ENCODE measurements around the gene WDR41. TPM values are rescaled to one million over a fixed set of nuclear protein-coding genes. Genes with fewer than 3 reads are reported as not detected.
"Not testable (repeated sequence)": the region's sequence is repeated elsewhere in the genome, so short reads cannot be mapped to it uniquely, and the experiment has no call there.

WDR41 gene
- 10 to 100 TPM in 2 of 4 donors, 1 to 10 TPM in 2; 7.2 to 26.5 (median 10.7) TPM for polyA plus RNA-seq
- long read RNA-seq, donor 1, partial matches to known transcripts = 22 of 27 reads
- long read RNA-seq, donor 1, other reads (novel, unspliced or antisense) = 0 of 27 reads
- long read RNA-seq, donor 2, partial matches to known transcripts = 0 of 2 reads
- long read RNA-seq, donor 2, other reads (novel, unspliced or antisense) = 0 of 2 reads
- long read RNA-seq, donor 3, transcript WDR41-201 (13 exons, 3,958 nt) = major isoform, 6 of 6 reads
- long read RNA-seq, donor 3, partial matches to known transcripts = 0 of 6 reads
- long read RNA-seq, donor 3, other reads (novel, unspliced or antisense) = 0 of 6 reads
- long read RNA-seq, donor 4 = 0 reads
- long read RNA-seq, donor 5 = 0 reads
- long read RNA-seq, donor 6, partial matches to known transcripts = 0 of 4 reads
- long read RNA-seq, donor 6, other reads (novel, unspliced or antisense) = 0 of 4 reads
- long read RNA-seq, donor 7, transcript WDR41-201 (13 exons, 3,958 nt) = major isoform, 12 of 20 reads
- long read RNA-seq, donor 7, partial matches to known transcripts = 6 of 20 reads
- long read RNA-seq, donor 7, other reads (novel, unspliced or antisense) = 0 of 20 reads
- long read RNA-seq, donor 8, partial matches to known transcripts = 0 of 3 reads
- long read RNA-seq, donor 8, other reads (novel, unspliced or antisense) = 0 of 3 reads
- long read RNA-seq, donor 9, partial matches to known transcripts = 0 of 1 reads
- long read RNA-seq, donor 9, other reads (novel, unspliced or antisense) = 0 of 1 reads
- long read RNA-seq, donor 10, transcript WDR41-201 (13 exons, 3,958 nt) = major isoform, 10 of 11 reads
- long read RNA-seq, donor 10, partial matches to known transcripts = 0 of 11 reads
- long read RNA-seq, donor 10, other reads (novel, unspliced or antisense) = 0 of 11 reads

- Histone ChIP-seq H3K4me3 (ENCODE audit: low read depth in 1 of 3, low read length in 3 of 3) (peak within 1 kb of the TSS; percentile 64 to 93 (median 82)), H3K36me3 (ENCODE audit: control insufficient read depth in 3 of 3, insufficient read depth in 2 of 3, low read depth in 1 of 3, low read length in 3 of 3) (no peaks in the 10 kb centered on the region), H3K27ac (ENCODE audit: low read depth in 1 of 3, low read length in 2 of 3) (peak within 1 kb of the TSS; percentile 85 to 97 (median 91)), H3K4me1 (ENCODE audit: control insufficient read depth in 3 of 3, insufficient read depth in 2 of 3, low read depth in 1 of 3, low read length in 2 of 3) (no peaks in the 10 kb centered on the region), H3K9me3 (ENCODE audit: control insufficient read depth in 2 of 2, insufficient read depth in 1 of 2, low read depth in 1 of 2, low read length in 1 of 2) (no peaks in the 10 kb centered on the region), H3K27me3 (ENCODE audit: control insufficient read depth in 3 of 3, insufficient read depth in 3 of 3, low read length in 3 of 3) (no peaks in the 10 kb centered on the region)
- 0 to 1% (median 0%) methylated on average over 80 to 90 of the region's 90 CpGs for WGBS, 3 donors
- no peak for FAIRE-seq
- DNase-seq = peak; percentile 84 to 98
Observed at GRCh38 chr5:77491783-77492652, at the start of gene WDR41. Gene WDR41, minus strand, starts transcription at chr5:77492316. Its CDS starts 96 bp downstream, at chr5:77492220.

- Histone ChIP-seq H3K27me3 (ENCODE audit: control insufficient read depth in 3 of 3, insufficient read depth in 3 of 3, low read length in 3 of 3) (peaks cover 0 to 1% (median 0%) of the 10 kb centered on the region in 3 donors), H3K9me3 (ENCODE audit: control insufficient read depth in 2 of 2, insufficient read depth in 1 of 2, low read depth in 1 of 2, low read length in 1 of 2) (no peaks in the 10 kb centered on the region), H3K4me3 (ENCODE audit: low read depth in 1 of 3, low read length in 3 of 3) (no peak overlapping the region), H3K27ac (ENCODE audit: low read depth in 1 of 3, low read length in 2 of 3) (no peak overlapping the region), H3K36me3 (ENCODE audit: control insufficient read depth in 3 of 3, insufficient read depth in 2 of 3, low read depth in 1 of 3, low read length in 3 of 3) (no peaks in the 10 kb centered on the region), H3K4me1 (ENCODE audit: control insufficient read depth in 3 of 3, insufficient read depth in 2 of 3, low read depth in 1 of 3, low read length in 2 of 3) (no peaks in the 10 kb centered on the region)
- 62 to 68% (median 66%) methylated on average over 3 of the region's 3 CpGs for WGBS, 3 donors
- FAIRE-seq (no peak), DNase-seq (no peak)
Observed at GRCh38 chr5:77531297-77531696, 39.2 kb upstream of the WDR41 start.

GRCh38 chr5:77518304-77518703 lies 26.2 kb upstream of the WDR41 start:
- no peak for FAIRE-seq
- Histone ChIP-seq H3K27ac (ENCODE audit: low read depth in 1 of 3, low read length in 2 of 3) (no peak overlapping the region), H3K9me3 (ENCODE audit: control insufficient read depth in 2 of 2, insufficient read depth in 1 of 2, low read depth in 1 of 2, low read length in 1 of 2) (no peaks in the 10 kb centered on the region), H3K36me3 (ENCODE audit: control insufficient read depth in 3 of 3, insufficient read depth in 2 of 3, low read depth in 1 of 3, low read length in 3 of 3) (no peaks in the 10 kb centered on the region), H3K4me1 (ENCODE audit: control insufficient read depth in 3 of 3, insufficient read depth in 2 of 3, low read depth in 1 of 3, low read length in 2 of 3) (no peaks in the 10 kb centered on the region), H3K4me3 (ENCODE audit: low read depth in 1 of 3, low read length in 3 of 3) (no peak overlapping the region), H3K27me3 (ENCODE audit: control insufficient read depth in 3 of 3, insufficient read depth in 3 of 3, low read length in 3 of 3) (peaks cover 0 to 7% (median 0%) of the 10 kb centered on the region in 3 donors)
- WGBS, 3 donors = 61 to 69% (median 67%) methylated on average over 2 of the region's 2 CpGs
- no peak for DNase-seq

- H3K4me1 ChIP-seq (ENCODE audit: control insufficient read depth in 3 of 3, insufficient read depth in 2 of 3, low read depth in 1 of 3, low read length in 2 of 3) = no peaks in the 10 kb centered on the region
- H3K27me3 ChIP-seq (ENCODE audit: control insufficient read depth in 3 of 3, insufficient read depth in 3 of 3, low read length in 3 of 3) = no peaks in the 10 kb centered on the region
- FAIRE-seq = no peak
- no peak overlapping the region for H3K4me3 ChIP-seq (ENCODE audit: low read depth in 1 of 3, low read length in 3 of 3)
- H3K36me3 ChIP-seq (ENCODE audit: control insufficient read depth in 3 of 3, insufficient read depth in 2 of 3, low read depth in 1 of 3, low read length in 3 of 3) = no peaks in the 10 kb centered on the region
- no peaks in the 10 kb centered on the region for H3K9me3 ChIP-seq (ENCODE audit: control insufficient read depth in 2 of 2, insufficient read depth in 1 of 2, low read depth in 1 of 2, low read length in 1 of 2)
- WGBS, 3 donors = 94 to 96% (median 95%) methylated on average over 1 of the region's 1 CpG
- no peak for DNase-seq
- H3K27ac ChIP-seq (ENCODE audit: low read depth in 1 of 3, low read length in 2 of 3) = no peak overlapping the region
Observed at GRCh38 chr5:77514457-77514856, 22.3 kb upstream of the WDR41 start.

- no peaks in the 10 kb centered on the region for H3K4me1 ChIP-seq (ENCODE audit: control insufficient read depth in 3 of 3, insufficient read depth in 2 of 3, low read depth in 1 of 3, low read length in 2 of 3)
- FAIRE-seq (no peak), DNase-seq (no peak)
- H3K4me3 ChIP-seq (ENCODE audit: low read depth in 1 of 3, low read length in 3 of 3) = no peak overlapping the region
- H3K27ac ChIP-seq (ENCODE audit: low read depth in 1 of 3, low read length in 2 of 3) = no peak overlapping the region
- H3K9me3 ChIP-seq (ENCODE audit: control insufficient read depth in 2 of 2, insufficient read depth in 1 of 2, low read depth in 1 of 2, low read length in 1 of 2) = no peaks in the 10 kb centered on the region
- WGBS, 3 donors = 78 to 89% (median 82%) methylated on average over 1 of the region's 1 CpG
- H3K27me3 ChIP-seq (ENCODE audit: control insufficient read depth in 3 of 3, insufficient read depth in 3 of 3, low read length in 3 of 3) = no peaks in the 10 kb centered on the region
- H3K36me3 ChIP-seq (ENCODE audit: control insufficient read depth in 3 of 3, insufficient read depth in 2 of 3, low read depth in 1 of 3, low read length in 3 of 3) = no peaks in the 10 kb centered on the region
Observed at GRCh38 chr5:77513321-77513720, 21.2 kb upstream of the WDR41 start.

- H3K9me3 ChIP-seq (ENCODE audit: control insufficient read depth in 2 of 2, insufficient read depth in 1 of 2, low read depth in 1 of 2, low read length in 1 of 2); H3K4me1 ChIP-seq (ENCODE audit: control insufficient read depth in 3 of 3, insufficient read depth in 2 of 3, low read depth in 1 of 3, low read length in 2 of 3); DNase-seq; H3K27ac ChIP-seq (ENCODE audit: low read depth in 1 of 3, low read length in 2 of 3); FAIRE-seq; H3K27me3 ChIP-seq (ENCODE audit: control insufficient read depth in 3 of 3, insufficient read depth in 3 of 3, low read length in 3 of 3); H3K36me3 ChIP-seq (ENCODE audit: control insufficient read depth in 3 of 3, insufficient read depth in 2 of 3, low read depth in 1 of 3, low read length in 3 of 3); H3K4me3 ChIP-seq (ENCODE audit: low read depth in 1 of 3, low read length in 3 of 3): not testable (repeated sequence)
- 85 to 88% (median 86%) methylated on average over 9 of the region's 9 CpGs for WGBS, 3 donors
Observed at GRCh38 chr5:77501132-77501531, 9.0 kb upstream of the WDR41 start.

- no peaks in the 10 kb centered on the region for H3K27me3 ChIP-seq (ENCODE audit: control insufficient read depth in 3 of 3, insufficient read depth in 3 of 3, low read length in 3 of 3)
- no peaks in the 10 kb centered on the region for H3K4me1 ChIP-seq (ENCODE audit: control insufficient read depth in 3 of 3, insufficient read depth in 2 of 3, low read depth in 1 of 3, low read length in 2 of 3)
- no peak overlapping the region for H3K4me3 ChIP-seq (ENCODE audit: low read depth in 1 of 3, low read length in 3 of 3)
- 90 to 99% (median 97%) methylated on average over 2 of the region's 2 CpGs for WGBS, 3 donors
- H3K36me3 ChIP-seq (ENCODE audit: control insufficient read depth in 3 of 3, insufficient read depth in 2 of 3, low read depth in 1 of 3, low read length in 3 of 3) = no peaks in the 10 kb centered on the region
- FAIRE-seq (no peak), DNase-seq (no peak)
- H3K27ac ChIP-seq (ENCODE audit: low read depth in 1 of 3, low read length in 2 of 3) = no peak overlapping the region
- no peaks in the 10 kb centered on the region for H3K9me3 ChIP-seq (ENCODE audit: control insufficient read depth in 2 of 2, insufficient read depth in 1 of 2, low read depth in 1 of 2, low read length in 1 of 2)
Observed at GRCh38 chr5:77499973-77500372, 7.9 kb upstream of the WDR41 start.

- Histone ChIP-seq H3K4me1 (ENCODE audit: control insufficient read depth in 3 of 3, insufficient read depth in 2 of 3, low read depth in 1 of 3, low read length in 2 of 3) (no peaks in the 10 kb centered on the region), H3K27ac (ENCODE audit: low read depth in 1 of 3, low read length in 2 of 3) (no peak overlapping the region), H3K36me3 (ENCODE audit: control insufficient read depth in 3 of 3, insufficient read depth in 2 of 3, low read depth in 1 of 3, low read length in 3 of 3) (no peaks in the 10 kb centered on the region), H3K27me3 (ENCODE audit: control insufficient read depth in 3 of 3, insufficient read depth in 3 of 3, low read length in 3 of 3) (no peaks in the 10 kb centered on the region), H3K9me3 (ENCODE audit: control insufficient read depth in 2 of 2, insufficient read depth in 1 of 2, low read depth in 1 of 2, low read length in 1 of 2) (no peaks in the 10 kb centered on the region), H3K4me3 (ENCODE audit: low read depth in 1 of 3, low read length in 3 of 3) (no peak overlapping the region)
- 32 to 56% (median 53%) methylated on average over 3 of the region's 3 CpGs for WGBS, 3 donors
- DNase-seq (peak in 1 of 2 donors; percentile 16), FAIRE-seq (no peak)
Observed at GRCh38 chr5:77499441-77499840, 7.3 kb upstream of the WDR41 start.
